22Rv1 (cell line): ENCODE data around the gene DSCAM.

ENCODE experiments used
- H3K27ac ChIP-seq: fragments of 450-650 bp; 2 replicates; pipeline ENCODE4 v1.5.1; 2017
- ZFX ChIP-seq: fragments of 450-650 bp; IDR thresholded peaks from 2 replicates; pipeline ENCODE4 v1.6.1; 2017; ENCODE audit warnings: antibody characterized with exemption, borderline replicate concordance
- TF ChIP-seq, protein P1 (sequence below): fragments of 450-650 bp; IDR thresholded peaks from 2 replicates; pipeline ENCODE4 v1.5.1; 2017; ENCODE audit warnings: mild to moderate bottlenecking

DSCAM gene

DNA sequence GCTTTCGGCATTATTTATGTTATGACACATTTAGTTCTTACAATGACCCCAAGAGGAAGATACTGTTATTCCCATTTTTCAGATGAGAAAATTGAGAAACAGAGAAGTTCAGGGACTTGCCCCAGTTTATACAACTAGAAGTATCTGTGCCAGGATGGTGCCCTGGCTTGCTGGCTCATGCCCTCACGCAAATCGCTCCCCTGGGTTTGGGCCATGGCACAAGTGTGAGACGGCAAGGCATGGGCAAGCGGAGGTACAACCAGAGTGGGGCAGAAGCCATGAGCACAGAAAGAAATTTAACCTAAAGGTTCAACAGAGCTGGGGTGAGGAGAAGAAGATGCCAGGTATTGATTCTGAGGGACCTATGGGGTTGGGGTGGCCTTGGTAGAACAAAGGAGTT, 469.8 kb downstream of the DSCAM start:
- TF ChIP-seq ZFX: no peak
- TF ChIP-seq, protein P1, sequence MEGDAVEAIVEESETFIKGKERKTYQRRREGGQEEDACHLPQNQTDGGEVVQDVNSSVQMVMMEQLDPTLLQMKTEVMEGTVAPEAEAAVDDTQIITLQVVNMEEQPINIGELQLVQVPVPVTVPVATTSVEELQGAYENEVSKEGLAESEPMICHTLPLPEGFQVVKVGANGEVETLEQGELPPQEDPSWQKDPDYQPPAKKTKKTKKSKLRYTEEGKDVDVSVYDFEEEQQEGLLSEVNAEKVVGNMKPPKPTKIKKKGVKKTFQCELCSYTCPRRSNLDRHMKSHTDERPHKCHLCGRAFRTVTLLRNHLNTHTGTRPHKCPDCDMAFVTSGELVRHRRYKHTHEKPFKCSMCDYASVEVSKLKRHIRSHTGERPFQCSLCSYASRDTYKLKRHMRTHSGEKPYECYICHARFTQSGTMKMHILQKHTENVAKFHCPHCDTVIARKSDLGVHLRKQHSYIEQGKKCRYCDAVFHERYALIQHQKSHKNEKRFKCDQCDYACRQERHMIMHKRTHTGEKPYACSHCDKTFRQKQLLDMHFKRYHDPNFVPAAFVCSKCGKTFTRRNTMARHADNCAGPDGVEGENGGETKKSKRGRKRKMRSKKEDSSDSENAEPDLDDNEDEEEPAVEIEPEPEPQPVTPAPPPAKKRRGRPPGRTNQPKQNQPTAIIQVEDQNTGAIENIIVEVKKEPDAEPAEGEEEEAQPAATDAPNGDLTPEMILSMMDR: no peak
- no peak overlapping the region for H3K27ac ChIP-seq

DNA sequence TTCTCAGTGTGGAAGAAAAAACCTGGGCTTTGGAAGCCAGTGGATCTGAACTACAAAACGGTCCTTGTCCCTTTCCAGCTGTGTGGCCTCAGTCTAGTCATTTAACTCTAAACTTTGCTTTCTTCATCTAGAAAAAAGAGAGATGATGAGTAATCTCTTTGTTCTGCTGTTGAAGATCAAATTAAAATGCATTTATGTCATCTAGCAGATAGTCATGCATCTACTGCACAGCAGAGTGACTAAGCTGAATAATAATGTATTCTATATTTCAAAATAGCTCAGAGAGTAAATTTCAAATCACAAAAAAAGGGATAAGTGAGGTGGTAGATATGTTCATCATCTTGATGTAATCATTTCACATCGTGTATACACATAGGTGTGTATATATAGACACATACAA, 473.2 kb downstream of the DSCAM start:
- no peak overlapping the region for H3K27ac ChIP-seq
- no peak for TF ChIP-seq ZFX

DNA sequence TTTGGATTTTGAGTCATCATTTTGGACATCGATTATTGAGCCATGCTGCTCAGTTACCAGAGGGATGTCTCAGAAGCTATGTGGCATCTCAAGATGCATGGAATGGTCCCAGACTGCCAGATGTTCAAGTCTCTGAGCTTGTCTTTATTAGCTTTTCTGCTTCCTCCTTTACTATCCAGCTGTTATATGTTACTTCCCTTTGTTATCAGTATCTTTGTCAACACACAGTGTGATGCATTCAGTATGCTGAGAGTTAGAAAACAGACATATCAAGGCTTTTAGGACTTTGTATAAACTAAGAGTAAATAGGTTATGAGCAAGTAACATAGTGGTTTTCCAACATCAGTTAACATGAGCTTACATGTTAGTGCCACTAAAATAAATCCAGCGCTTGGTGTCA, 474.5 kb downstream of the DSCAM start:
- no peak for TF ChIP-seq ZFX
- TF ChIP-seq, protein P1: no peak
- H3K27ac ChIP-seq: no peak overlapping the region

DNA sequence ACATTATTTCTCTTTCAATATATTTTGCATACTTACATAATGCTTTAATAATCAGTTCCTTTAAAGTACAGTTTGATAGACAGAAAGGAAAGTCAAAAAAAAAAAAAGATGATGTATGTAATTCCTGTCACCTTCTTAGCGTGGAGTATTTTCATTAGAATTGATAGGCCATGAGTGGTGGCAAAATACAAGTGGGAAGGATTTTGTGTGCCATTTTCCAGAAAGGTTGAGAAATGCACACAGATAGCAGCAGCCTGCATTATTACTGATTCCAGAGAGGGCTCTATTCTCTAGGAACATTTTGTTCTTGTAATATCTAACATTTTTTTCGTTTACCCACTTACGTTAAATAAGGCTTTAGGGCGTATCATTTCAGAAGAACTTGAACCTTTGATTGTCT, 475.6 kb downstream of the DSCAM start:
- TF ChIP-seq, protein P1: no peak
- no peak for TF ChIP-seq ZFX

DNA sequence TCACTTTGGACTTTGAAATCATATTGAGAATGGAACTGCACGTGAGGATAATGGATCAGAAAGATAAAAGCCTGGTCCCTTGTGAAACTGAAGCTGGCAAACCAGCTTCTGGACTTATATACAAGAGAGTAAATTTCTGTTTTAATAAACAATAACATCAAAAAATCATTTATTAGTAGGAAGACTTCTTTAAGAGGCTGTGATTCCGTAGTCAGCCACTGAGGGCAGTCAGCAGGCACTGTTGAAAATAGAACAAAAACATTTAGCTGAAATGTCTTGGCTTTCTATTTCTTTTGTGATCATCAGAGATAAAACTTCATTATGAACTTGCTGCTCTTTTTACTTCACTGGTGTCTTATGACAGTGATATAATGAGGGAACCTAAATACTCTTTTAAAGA, 490.3 kb downstream of the DSCAM start:
- TF ChIP-seq, protein P1: 0 out of 2 replicates have a peak, but pooled peaks have one; percentile 22
- TF ChIP-seq ZFX: no peak
- no peak overlapping the region for H3K27ac ChIP-seq

More for the DNA sequence above, 475.6 kb downstream of the DSCAM start:
- no peak overlapping the region for H3K27ac ChIP-seq

DNA sequence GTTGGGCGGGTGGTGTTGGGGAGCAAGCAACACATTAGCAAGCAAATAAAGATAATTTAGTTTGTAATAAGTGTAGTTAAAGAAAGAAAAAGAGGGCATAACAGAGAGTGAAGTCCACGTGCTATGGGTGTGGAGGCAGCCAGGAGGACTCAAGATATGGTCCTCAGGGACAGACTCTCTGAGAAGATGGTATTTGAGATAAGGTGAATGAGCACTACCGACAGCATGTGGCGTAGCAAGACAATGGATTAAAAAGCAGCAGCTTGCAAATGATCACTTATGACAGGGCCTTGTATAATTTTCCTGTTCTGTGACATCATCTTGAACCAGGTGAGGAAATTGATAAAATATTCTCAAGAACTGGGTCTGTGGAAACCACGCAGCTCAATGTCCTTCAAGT, 491.9 kb downstream of the DSCAM start:
- TF ChIP-seq ZFX: no peak
- TF ChIP-seq, protein P1: no peak
- H3K27ac ChIP-seq: no peak overlapping the region

DNA sequence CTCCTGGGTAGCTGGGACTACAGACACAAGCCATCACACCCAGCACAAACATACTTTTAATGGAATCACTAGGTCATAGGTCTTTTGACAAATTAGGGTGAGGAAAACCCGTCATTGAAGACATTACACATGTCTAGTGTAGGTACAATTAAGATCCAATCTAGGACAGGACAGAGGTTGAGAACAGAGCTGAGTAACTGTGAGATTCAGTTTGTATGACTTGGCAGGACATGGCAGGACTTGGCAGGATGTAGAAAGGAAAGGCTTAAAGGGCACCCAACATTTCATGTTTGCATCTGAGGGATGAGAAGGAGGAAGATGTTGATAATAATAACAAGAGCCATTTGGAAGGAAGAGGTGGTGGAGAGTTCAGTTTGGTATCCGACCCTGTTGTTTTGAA, 496.0 kb downstream of the DSCAM start:
- TF ChIP-seq, protein P1: no peak
- no peak for TF ChIP-seq ZFX
- peak overlapping the region; percentile 8; the same call in 1 of the 2 replicates for H3K27ac ChIP-seq

DNA sequence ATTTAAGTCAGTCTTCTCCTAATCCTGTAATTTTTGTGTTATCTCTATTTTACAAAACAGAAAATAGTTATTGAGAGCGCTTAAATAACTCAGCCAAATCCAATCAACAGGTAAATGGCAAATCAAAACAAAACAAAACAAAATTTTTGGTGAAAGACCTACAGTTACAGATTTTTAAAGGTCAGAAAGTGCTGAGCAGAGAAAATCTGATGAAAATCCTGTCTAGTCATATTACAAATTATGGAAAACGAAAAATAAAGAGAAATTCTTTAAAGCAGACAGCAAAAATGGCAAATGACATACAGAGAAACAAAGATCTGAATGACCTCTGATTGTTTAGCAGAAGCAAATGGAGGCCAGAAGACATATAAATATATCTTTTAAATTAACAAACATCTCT, 497.4 kb downstream of the DSCAM start:
- no peak overlapping the region for H3K27ac ChIP-seq
- no peak for TF ChIP-seq ZFX
- TF ChIP-seq, protein P1: no peak
